C4-2B (cell line): ENCODE results near the gene TTC39A.
"Not testable (repeated sequence)": the region's sequence is repeated elsewhere in the genome, so short reads cannot be mapped to it uniquely, and the experiment has no call there.

Source experiments
- H3K27ac ChIP-seq: fragments of 450-650 bp; 2 replicates; pipeline ENCODE4 v1.5.1; 2017
- ZFX ChIP-seq: fragments of 450-650 bp; IDR thresholded peaks from 2 replicates; pipeline ENCODE4 v1.6.1; 2017
- TF ChIP-seq, protein P1 (sequence below): fragments of 450-650 bp; conservative IDR thresholded peaks from 2 replicates; pipeline ENCODE4 v1.5.1; 2017; ENCODE audit warnings: mild to moderate bottlenecking

TTC39A gene

GRCh38 chr1:51265618-51266017 is 64.7 kb downstream of the TTC39A start:
- TF ChIP-seq, protein P1, sequence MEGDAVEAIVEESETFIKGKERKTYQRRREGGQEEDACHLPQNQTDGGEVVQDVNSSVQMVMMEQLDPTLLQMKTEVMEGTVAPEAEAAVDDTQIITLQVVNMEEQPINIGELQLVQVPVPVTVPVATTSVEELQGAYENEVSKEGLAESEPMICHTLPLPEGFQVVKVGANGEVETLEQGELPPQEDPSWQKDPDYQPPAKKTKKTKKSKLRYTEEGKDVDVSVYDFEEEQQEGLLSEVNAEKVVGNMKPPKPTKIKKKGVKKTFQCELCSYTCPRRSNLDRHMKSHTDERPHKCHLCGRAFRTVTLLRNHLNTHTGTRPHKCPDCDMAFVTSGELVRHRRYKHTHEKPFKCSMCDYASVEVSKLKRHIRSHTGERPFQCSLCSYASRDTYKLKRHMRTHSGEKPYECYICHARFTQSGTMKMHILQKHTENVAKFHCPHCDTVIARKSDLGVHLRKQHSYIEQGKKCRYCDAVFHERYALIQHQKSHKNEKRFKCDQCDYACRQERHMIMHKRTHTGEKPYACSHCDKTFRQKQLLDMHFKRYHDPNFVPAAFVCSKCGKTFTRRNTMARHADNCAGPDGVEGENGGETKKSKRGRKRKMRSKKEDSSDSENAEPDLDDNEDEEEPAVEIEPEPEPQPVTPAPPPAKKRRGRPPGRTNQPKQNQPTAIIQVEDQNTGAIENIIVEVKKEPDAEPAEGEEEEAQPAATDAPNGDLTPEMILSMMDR: no peak
- no peak for TF ChIP-seq ZFX
- H3K27ac ChIP-seq: no peak overlapping the region

- no peak overlapping the region for H3K27ac ChIP-seq
- TF ChIP-seq, protein P1: no peak
- TF ChIP-seq ZFX: no peak
Observed at GRCh38 chr1:51264451-51264850, 65.9 kb downstream of the TTC39A start.

GRCh38 chr1:51263147-51263877 is 67.0 kb downstream of the TTC39A start:
- H3K27ac ChIP-seq: no peak overlapping the region
- TF ChIP-seq, protein P1: no peak
- no peak for TF ChIP-seq ZFX

- TF ChIP-seq, protein P1: no peak
- TF ChIP-seq ZFX: no peak
- no peak overlapping the region for H3K27ac ChIP-seq
Observed at GRCh38 chr1:51255331-51255730, 75.0 kb downstream of the TTC39A start.

DNA sequence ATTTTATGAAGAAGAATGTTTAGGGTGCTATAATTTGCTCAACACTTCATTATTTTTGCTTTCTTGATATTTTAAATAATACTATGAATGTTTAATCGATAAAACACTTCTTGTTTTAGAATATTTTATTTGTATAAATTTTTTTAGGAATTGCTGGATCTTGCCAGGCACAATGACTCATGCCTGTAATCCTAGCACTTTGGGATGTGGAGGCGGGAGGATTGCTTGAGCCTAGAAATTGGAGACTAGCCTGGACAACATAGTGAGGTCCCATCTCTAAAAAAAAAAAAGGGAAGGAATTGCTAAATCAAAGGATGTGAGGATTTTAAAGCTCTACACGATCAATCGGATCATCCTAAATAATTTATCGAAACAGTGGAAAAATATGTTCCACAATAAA is 76.7 kb downstream of the TTC39A start:
- H3K27ac ChIP-seq: no peak overlapping the region
- TF ChIP-seq, protein P1: no peak
- TF ChIP-seq ZFX: no peak

- no peak for TF ChIP-seq ZFX
- TF ChIP-seq, protein P1: no peak
- no peak overlapping the region for H3K27ac ChIP-seq
Observed at GRCh38 chr1:51252366-51252765, 78.0 kb downstream of the TTC39A start.

DNA sequence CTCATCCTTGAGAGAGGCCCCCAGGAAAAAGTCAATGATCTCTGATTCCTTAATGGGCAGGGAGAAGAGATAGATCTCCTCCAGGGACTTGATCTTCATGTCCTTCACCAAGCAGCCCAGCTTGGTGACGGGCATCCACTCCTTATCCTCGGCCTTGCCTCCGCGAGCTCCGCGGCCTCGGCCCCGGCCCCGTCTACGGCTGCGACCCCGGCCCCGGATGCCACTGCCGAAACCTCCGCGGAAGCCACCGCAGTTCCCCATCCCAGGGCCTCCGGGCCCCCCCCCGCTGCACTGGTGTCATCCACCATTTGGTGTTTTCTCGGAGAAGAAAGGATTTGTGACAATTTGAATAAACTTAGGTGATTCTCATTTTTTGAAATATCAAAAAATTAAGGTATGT is 79.2 kb downstream of the TTC39A start:
- not testable (repeated sequence) for H3K27ac ChIP-seq

- H3K27ac ChIP-seq: not testable (repeated sequence)
Observed at GRCh38 chr1:51250729-51251128, 79.6 kb downstream of the TTC39A start.
